ENCODE results near the gene NKX1-1.

DNA sequence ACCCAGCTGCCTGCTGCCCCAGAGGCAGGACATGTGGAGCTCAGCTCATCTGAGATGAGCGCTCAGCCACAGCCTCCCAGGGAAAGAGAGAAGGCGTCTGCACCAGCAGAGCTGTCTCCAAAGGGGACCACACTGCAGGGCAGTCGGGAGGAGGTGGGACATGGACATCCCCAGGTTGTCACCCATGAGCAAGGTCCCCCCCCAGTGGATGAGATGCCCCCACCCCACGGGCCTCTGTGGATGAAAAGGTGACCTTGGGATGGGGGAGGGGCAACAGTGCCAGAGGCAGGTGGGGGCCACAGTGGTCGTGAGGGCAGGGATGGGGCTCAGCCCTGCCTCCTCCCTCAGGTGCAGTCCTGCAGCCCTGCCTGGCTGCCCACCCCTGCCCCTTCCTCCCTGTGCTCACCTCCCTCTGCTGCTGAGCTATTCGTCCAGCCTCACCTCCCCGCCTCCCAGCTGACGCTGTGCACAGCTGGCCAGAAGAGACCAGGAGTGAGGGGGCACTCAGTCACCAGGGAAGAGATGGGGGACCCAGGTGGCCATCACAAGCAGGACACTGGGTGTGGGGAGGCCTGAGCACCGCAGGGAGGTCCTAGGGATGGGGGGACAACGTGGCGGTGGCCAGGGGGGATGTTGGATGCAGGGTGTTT, 9.3 kb downstream of the NKX1-1 start:
- TF ChIP-seq, protein P1, sequence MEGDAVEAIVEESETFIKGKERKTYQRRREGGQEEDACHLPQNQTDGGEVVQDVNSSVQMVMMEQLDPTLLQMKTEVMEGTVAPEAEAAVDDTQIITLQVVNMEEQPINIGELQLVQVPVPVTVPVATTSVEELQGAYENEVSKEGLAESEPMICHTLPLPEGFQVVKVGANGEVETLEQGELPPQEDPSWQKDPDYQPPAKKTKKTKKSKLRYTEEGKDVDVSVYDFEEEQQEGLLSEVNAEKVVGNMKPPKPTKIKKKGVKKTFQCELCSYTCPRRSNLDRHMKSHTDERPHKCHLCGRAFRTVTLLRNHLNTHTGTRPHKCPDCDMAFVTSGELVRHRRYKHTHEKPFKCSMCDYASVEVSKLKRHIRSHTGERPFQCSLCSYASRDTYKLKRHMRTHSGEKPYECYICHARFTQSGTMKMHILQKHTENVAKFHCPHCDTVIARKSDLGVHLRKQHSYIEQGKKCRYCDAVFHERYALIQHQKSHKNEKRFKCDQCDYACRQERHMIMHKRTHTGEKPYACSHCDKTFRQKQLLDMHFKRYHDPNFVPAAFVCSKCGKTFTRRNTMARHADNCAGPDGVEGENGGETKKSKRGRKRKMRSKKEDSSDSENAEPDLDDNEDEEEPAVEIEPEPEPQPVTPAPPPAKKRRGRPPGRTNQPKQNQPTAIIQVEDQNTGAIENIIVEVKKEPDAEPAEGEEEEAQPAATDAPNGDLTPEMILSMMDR (IDR thresholded peaks at IDR 0.05; ENCODE audit: insufficient read depth, low read length, poor library complexity, severe bottlenecking), result no peak
- no peak for TF ChIP-seq EZH2phosphoT487 (conservative IDR thresholded peaks at IDR 0.05; ENCODE audit: low read length)
